SK-N-SH (cell line): Measurements from ENCODE around the gene CNNM1. TPM values are rescaled to one million over a fixed set of nuclear protein-coding genes. Genes with fewer than 3 reads are reported as not detected.

Experiments used
- CTCF ChIA-PET: fragments of 300-600, 350-600 bp; formaldehyde crosslinking; extraction: SDS; loops from one replicate; lab custom pipeline; 2021; lab: Yijun Ruan, JAX
- POLR2A ChIA-PET: fragments of 350-600 bp; sonication (Branson Sonifier 250); formaldehyde crosslinking; extraction: SDS; loops from one replicate; lab custom pipeline; 2020; ENCODE audit warnings: antibody characterized with exemption, inconsistent platforms; lab: Yijun Ruan, JAX
- DNase-seq: peaks from one replicate; pipeline ENCODE4 v3.0.0; 2012
- H2AFZ ChIP-seq: fragments of 200-600 bp; sonication (generic); 2 replicates; pipeline ENCODE4 v1.8.1; 2016; ENCODE audit warnings: antibody characterized with exemption, mild to moderate bottlenecking, low read depth
- H3F3A ChIP-seq: fragments of 200-600 bp; sonication (generic); replicated peaks from 2 replicates; pipeline ENCODE3; 2016; ENCODE audit warnings: antibody characterized with exemption, mild to moderate bottlenecking; ENCODE audit not compliant: insufficient read depth
- H3K27ac ChIP-seq, 2 experiments: fragments of 200-500 bp in 1 of 2; fragments of 200-600 bp in 1 of 2; sonication (Bioruptor generic) in 1 of 2; sonication (generic), shearing (Covaris generic) in 1 of 2; 2 replicates each; pipeline versions ENCODE4 v1.5.1 to v1.6.1; 2014 to 2016; ENCODE audit warnings: low read depth in 2 of 2, inconsistent platforms in 1 of 2, low read length in 1 of 2, mild to moderate bottlenecking in 1 of 2, mixed read lengths in 1 of 2
- H3K27me3 ChIP-seq: fragments of 200-600 bp; sonication (generic), shearing (Covaris generic); 2 replicates; pipeline ENCODE4 v1.6.1; 2016; ENCODE audit warnings: mixed run types; ENCODE audit not compliant: insufficient read depth
- H3K36me3 ChIP-seq, 2 experiments: fragments of 200-500 bp in 1 of 2; fragments of 200-600 bp in 1 of 2; sonication (Bioruptor generic) in 1 of 2; sonication (generic) in 1 of 2; replicated peaks in 1 of 2; 2 replicates each; pipeline versions ENCODE3 to v1.5.1; 2014 to 2016; ENCODE audit warnings: low read length in 1 of 2, mild to moderate bottlenecking in 1 of 2; ENCODE audit not compliant: insufficient read depth in 2 of 2, control insufficient read depth in 1 of 2
- H3K4me1 ChIP-seq, 2 experiments: fragments of 200-500 bp in 1 of 2; fragments of 200-600 bp in 1 of 2; sonication (Bioruptor generic) in 1 of 2; sonication (generic), shearing (Covaris generic) in 1 of 2; 2 replicates each; pipeline versions ENCODE4 v1.5.1 to v1.6.1; 2014 to 2016; ENCODE audit warnings: low read depth in 1 of 2, low read length in 1 of 2, mixed run types in 1 of 2; ENCODE audit not compliant: insufficient read depth in 2 of 2, control insufficient read depth in 1 of 2
- H3K4me2 ChIP-seq: fragments of 200-600 bp; sonication (generic), shearing (Covaris generic); 2 replicates; pipeline ENCODE4 v1.6.1; 2017; ENCODE audit warnings: mixed run types
- H3K4me3 ChIP-seq, 2 experiments: fragments of 200-500 bp in 1 of 2; fragments of 200-600 bp in 1 of 2; sonication (Bioruptor generic) in 1 of 2; sonication (generic), shearing (Covaris generic) in 1 of 2; 2 replicates each; pipeline versions ENCODE4 v1.5.1 to v1.8.1; 2014 to 2016; ENCODE audit warnings: low read depth in 2 of 2, inconsistent platforms in 1 of 2, low read length in 1 of 2, mild to moderate bottlenecking in 1 of 2, mixed read lengths in 1 of 2, moderate library complexity in 1 of 2
- H3K79me2 ChIP-seq: fragments of 200-600 bp; sonication (generic); 2 replicates; pipeline ENCODE4 v1.8.1; 2017; ENCODE audit warnings: mild to moderate bottlenecking; ENCODE audit not compliant: insufficient read depth
- H3K9ac ChIP-seq: fragments of 200-600 bp; sonication (generic); 2 replicates; pipeline ENCODE4 v1.6.1; 2017; ENCODE audit warnings: mixed run types
- H3K9me2 ChIP-seq: fragments of 200-600 bp; sonication (generic); 2 replicates; pipeline ENCODE4 v1.6.1; 2017; ENCODE audit warnings: mixed run types
- H3K9me3 ChIP-seq: fragments of 200-600 bp; sonication (generic); 2 replicates; pipeline ENCODE4 v1.6.1; 2017; ENCODE audit warnings: mixed run types, mild to moderate bottlenecking, moderate library complexity
- H4K20me1 ChIP-seq: fragments of 200-600 bp; sonication (generic); 2 replicates; pipeline ENCODE4 v1.6.1; 2017; ENCODE audit warnings: mild to moderate bottlenecking, mixed run types; ENCODE audit not compliant: insufficient read depth
- CHD2 ChIP-seq: fragments of 150-350 bp; IDR thresholded peaks from 2 replicates; pipeline ENCODE4 v1.6.1; 2018; ENCODE audit warnings: low read length; ENCODE audit not compliant: partially characterized antibody
- CTCF ChIP-seq: fragments of 200-600 bp; sonication (generic); IDR thresholded peaks from 2 replicates; pipeline ENCODE4 v1.6.1; 2017; ENCODE audit warnings: antibody characterized with exemption, mild to moderate bottlenecking, moderate library complexity
- ELF1 ChIP-seq: IDR thresholded peaks from 2 replicates; pipeline ENCODE4 v1.4.0; 2012
- FOXJ3 ChIP-seq: sonication (generic); formaldehyde crosslinking; IDR thresholded peaks from 2 replicates; pipeline ENCODE4 v1.5.1; 2020; ENCODE audit warnings: mild to moderate bottlenecking, missing genetic modification reagents
- JUND ChIP-seq: IDR thresholded peaks from 2 replicates; pipeline ENCODE4 v1.4.0; 2012
- MAX ChIP-seq: IDR thresholded peaks from 2 replicates; pipeline ENCODE4 v1.4.0; 2012; ENCODE audit warnings: low read depth
- MEF2A ChIP-seq: IDR thresholded peaks from 2 replicates; pipeline ENCODE4 v1.4.0; 2012; ENCODE audit warnings: low read depth, borderline replicate concordance
- MXI1 ChIP-seq: IDR thresholded peaks from 2 replicates; pipeline ENCODE4 v1.6.1; 2012; ENCODE audit warnings: mild to moderate bottlenecking, low read depth, low read length, improper control_type of control experiment
- NRF1 ChIP-seq: IDR thresholded peaks from 2 replicates; pipeline ENCODE4 v1.6.1; 2012; ENCODE audit warnings: low read depth, mild to moderate bottlenecking, low read length
- RAD21 ChIP-seq: IDR thresholded peaks from 2 replicates; pipeline ENCODE4 v1.6.1; 2012; ENCODE audit warnings: mild to moderate bottlenecking, low read length
- RCOR1 ChIP-seq: fragments of 150-350 bp; IDR thresholded peaks from 2 replicates; pipeline ENCODE4 v1.6.1; 2017; ENCODE audit warnings: antibody characterized with exemption, low read length
- REST ChIP-seq: IDR thresholded peaks from 2 replicates; pipeline ENCODE4 v1.6.1; 2012; ENCODE audit warnings: mild to moderate bottlenecking, low read depth, low read length, moderate library complexity
- RFX5 ChIP-seq: IDR thresholded peaks from 2 replicates; pipeline ENCODE4 v1.6.1; 2012; ENCODE audit warnings: mild to moderate bottlenecking, improper control_type of control experiment, low read length
- RXRA ChIP-seq: IDR thresholded peaks from 2 replicates; pipeline ENCODE4 v1.4.0; 2012; ENCODE audit warnings: low read depth, mild to moderate bottlenecking, borderline replicate concordance
- SIN3A ChIP-seq: IDR thresholded peaks from 2 replicates; pipeline ENCODE4 v1.6.1; 2012; ENCODE audit warnings: low read depth, mild to moderate bottlenecking, low read length, moderate library complexity, borderline replicate concordance
- SMC3 ChIP-seq: IDR thresholded peaks from 2 replicates; pipeline ENCODE4 v1.6.1; 2012; ENCODE audit warnings: low read depth, low read length, improper control_type of control experiment
- TAF1 ChIP-seq: IDR thresholded peaks from 2 replicates; pipeline ENCODE4 v1.6.1; 2012; ENCODE audit warnings: low read depth, mild to moderate bottlenecking, low read length, moderate library complexity, borderline replicate concordance
- TCF12 ChIP-seq: IDR thresholded peaks from 2 replicates; pipeline ENCODE4 v1.4.0; 2012
- YY1 ChIP-seq: IDR thresholded peaks from 2 replicates; pipeline ENCODE4 v1.4.0; 2012; ENCODE audit warnings: low read depth, mild to moderate bottlenecking
- WGBS: methylation state at CpG from one replicate; pipeline ENCODE4 v1.1.6; 2017; ENCODE audit warnings: low lambda C conversion rate; 5-methylcytosine and 5-hydroxymethylcytosine counted together
- polyA plus RNA-seq, 3 experiments: library from polyadenylated mRNA; depleted of rRNA; stranded (reverse); fragments of >200 nt; gene quantifications; 2 replicates each; pipeline ENCODE4 v1.2.3, GENCODE V29; 2012

CNNM1 gene
- polyA plus RNA-seq, 1 of the 3 experiments (the other 2 are of a cell fraction): 0.12 TPM

GRCh38 chr10:99280472-99280871 lies 48.7 kb upstream of the CNNM1 start:
- Histone ChIP-seq H3K79me2 (no peaks in the 10 kb centered on the region), H3K27ac (no peak overlapping the region), H3F3A (no peaks in the 10 kb centered on the region), H3K4me2 (no peak overlapping the region), H3K27me3 (no peaks in the 10 kb centered on the region), H3K4me1 (no peaks in the 10 kb centered on the region), H3K36me3 (no peaks in the 10 kb centered on the region), H3K4me3 (no peak overlapping the region), H4K20me1 (no peaks in the 10 kb centered on the region), H2AFZ (no peak overlapping the region), H3K9me3 (no peaks in the 10 kb centered on the region; the same call in 1 of the 2 replicates), H3K9me2 (no peaks in the 10 kb centered on the region), H3K9ac (no peak overlapping the region)
- POLR2A ChIA-PET: no interaction called here
- TF ChIP-seq REST (no peak), RCOR1 (no peak), SMC3 (no peak)
- CTCF ChIA-PET: interaction anchor here (1.6 to 2.6 kb wide), 4 partner anchors 9 to 1110 kb away, joined by 4 to 10 read pairs (median 5); no protein-coding TSS in a partner anchor
- WGBS: 26% methylated on average over 2 of the region's 2 CpGs
- DNase-seq: no peak

GRCh38 chr10:99285881-99286280 lies 43.3 kb upstream of the CNNM1 start:
- H2AFZ ChIP-seq: no peak overlapping the region
- no peaks in the 10 kb centered on the region for H3K27me3 ChIP-seq
- CTCF ChIA-PET: no interaction called here
- DNase-seq: no peak
- no peak overlapping the region for H3K27ac ChIP-seq
- H3K4me3 ChIP-seq: no peak overlapping the region
- H3K9me2 ChIP-seq: no peaks in the 10 kb centered on the region
- 1% methylated on average over 3 of the region's 3 CpGs for WGBS
- H3F3A ChIP-seq: no peaks in the 10 kb centered on the region
- H4K20me1 ChIP-seq: no peaks in the 10 kb centered on the region
- no peaks in the 10 kb centered on the region for H3K4me1 ChIP-seq
- TF ChIP-seq FOXJ3 (CRISPR knock-in tag) (no peak), TCF12 (no peak), MXI1 (no peak), RAD21 (no peak), ELF1 (no peak), TAF1 (no peak), NRF1 (no peak), MAX (no peak), RFX5 (no peak), JUND (no peak), CHD2 (no peak), SIN3A (no peak), MEF2A (no peak), SMC3 (no peak), YY1 (no peak), REST (no peak), CTCF (no peak), RXRA (no peak)
- POLR2A ChIA-PET: no interaction called here
- no peak overlapping the region for H3K9ac ChIP-seq
- no peak overlapping the region for H3K4me2 ChIP-seq
- no peaks in the 10 kb centered on the region; the same call in 1 of the 2 replicates for H3K9me3 ChIP-seq
- H3K79me2 ChIP-seq: no peaks in the 10 kb centered on the region
- H3K36me3 ChIP-seq: no peaks in the 10 kb centered on the region
